ENCODE data around the gene P2RX3. TPM values are rescaled to one million over a fixed set of nuclear protein-coding genes. Genes with fewer than 3 reads are reported as not detected.
"Not testable (repeated sequence)": the region's sequence is repeated elsewhere in the genome, so short reads cannot be mapped to it uniquely, and the experiment has no call there.

The P2RX3 gene
- total RNA-seq, 1 experiment from 2014 or later, result 7.1 TPM

GRCh38 chr11:57322256-57323166, 15.6 kb upstream of the P2RX3 start:
- in situ Hi-C loops (cut with HindIII; ENCODE audit: low sequenced_read_pairs), result no loop called here

GRCh38 chr11:57323167-57323854, 14.8 kb upstream of the P2RX3 start:
- in situ Hi-C loops (cut with HindIII; ENCODE audit: low sequenced_read_pairs), result no loop called here
- DNase-seq (ENCODE audit: low spot score), result no peak

More at GRCh38 chr11:57322256-57323166, 15.6 kb upstream of the P2RX3 start:
- peak; percentile 73 for DNase-seq (ENCODE audit: low spot score)

GRCh38 chr11:57323855-57324153, 14.3 kb upstream of the P2RX3 start:
- DNase-seq (ENCODE audit: low spot score), result no peak
- in situ Hi-C loops (cut with HindIII; ENCODE audit: low sequenced_read_pairs), result no loop called here

- DNase-seq (ENCODE audit: low spot score), result peak; percentile 36
- in situ Hi-C loops (cut with HindIII; ENCODE audit: low sequenced_read_pairs), result no loop called here
Measured at GRCh38 chr11:57324154-57324885, 13.8 kb upstream of the P2RX3 start.

- in situ Hi-C loops (cut with HindIII; ENCODE audit: low sequenced_read_pairs), result no loop called here
- peak; percentile 97 for DNase-seq (ENCODE audit: low spot score)
Measured at GRCh38 chr11:57324886-57325734, 13.0 kb upstream of the P2RX3 start, which contains the start of gene TNKS1BP1. TSS of gene TNKS1BP1 (minus strand) at chr11:57324952. CDS start at chr11:57321885, 3,067 bp downstream.

- in situ Hi-C loops (cut with HindIII; ENCODE audit: low sequenced_read_pairs), result no loop called here
- DNase-seq (ENCODE audit: low spot score), result no peak
Measured at GRCh38 chr11:57325735-57326048, 12.5 kb upstream of the P2RX3 start.

GRCh38 chr11:57327721-57328120, 10.4 kb upstream of the P2RX3 start:
- no peak for DNase-seq (ENCODE audit: low spot score)

GRCh38 chr11:57330029-57330428, 8.1 kb upstream of the P2RX3 start:
- in situ Hi-C loops (cut with HindIII; ENCODE audit: low sequenced_read_pairs), result no loop called here

More at GRCh38 chr11:57327721-57328120, 10.4 kb upstream of the P2RX3 start:
- in situ Hi-C loops (cut with HindIII; ENCODE audit: low sequenced_read_pairs), result no loop called here

GRCh38 chr11:57331720-57332119, 6.4 kb upstream of the P2RX3 start:
- in situ Hi-C loops (cut with HindIII; ENCODE audit: low sequenced_read_pairs), result no loop called here
- DNase-seq (ENCODE audit: low spot score), result no peak

More at GRCh38 chr11:57330029-57330428, 8.1 kb upstream of the P2RX3 start:
- DNase-seq (ENCODE audit: low spot score), result no peak

GRCh38 chr11:57332694-57333440, 5.3 kb upstream of the P2RX3 start:
- no peak for DNase-seq (ENCODE audit: low spot score)
- in situ Hi-C loops (cut with HindIII; ENCODE audit: low sequenced_read_pairs), result no loop called here

- no peak for DNase-seq (ENCODE audit: low spot score)
- in situ Hi-C loops (cut with HindIII; ENCODE audit: low sequenced_read_pairs), result no loop called here
Measured at GRCh38 chr11:57335023-57335342, 3.2 kb upstream of the P2RX3 start.

GRCh38 chr11:57335343-57336110, 2.6 kb upstream of the P2RX3 start, which contains the start of gene SSRP1:
TSS of gene SSRP1 (minus strand) at chr11:57335892. CDS start at chr11:57335121, 771 bp downstream.
- DNase-seq (ENCODE audit: low spot score), result peak; percentile 93

GRCh38 chr11:57336111-57336666, 2.0 kb upstream of the P2RX3 start:
- DNase-seq (ENCODE audit: low spot score), result no peak
- in situ Hi-C loops (cut with HindIII; ENCODE audit: low sequenced_read_pairs), result no loop called here

More at GRCh38 chr11:57335343-57336110, 2.6 kb upstream of the P2RX3 start, which contains the start of gene SSRP1:
- in situ Hi-C loops (cut with HindIII; ENCODE audit: low sequenced_read_pairs), result no loop called here

GRCh38 chr11:57336856-57337255, 1.3 kb upstream of the P2RX3 start:
- DNase-seq (ENCODE audit: low spot score); in situ Hi-C loops (cut with HindIII; ENCODE audit: low sequenced_read_pairs): not testable (repeated sequence)

GRCh38 chr11:57339328-57339727, 1.2 kb downstream of the P2RX3 start:
- in situ Hi-C loops (cut with HindIII; ENCODE audit: low sequenced_read_pairs), result no loop called here
- DNase-seq (ENCODE audit: low spot score), result no peak

- in situ Hi-C loops (cut with HindIII; ENCODE audit: low sequenced_read_pairs), result no loop called here
- DNase-seq (ENCODE audit: low spot score), result no peak
Measured at GRCh38 chr11:57340039-57340615, 2.0 kb downstream of the P2RX3 start.

GRCh38 chr11:57341250-57341808, 3.2 kb downstream of the P2RX3 start:
- DNase-seq (ENCODE audit: low spot score), result no peak
- in situ Hi-C loops (cut with HindIII; ENCODE audit: low sequenced_read_pairs), result no loop called here
